ENCODE measurements around the gene TXNRD2. TPM values are rescaled to one million over a fixed set of nuclear protein-coding genes. Genes with fewer than 3 reads are reported as not detected.

Gene TXNRD2
- total RNA-seq, 1 donor from 2014 or later: 6.4 TPM

DNA sequence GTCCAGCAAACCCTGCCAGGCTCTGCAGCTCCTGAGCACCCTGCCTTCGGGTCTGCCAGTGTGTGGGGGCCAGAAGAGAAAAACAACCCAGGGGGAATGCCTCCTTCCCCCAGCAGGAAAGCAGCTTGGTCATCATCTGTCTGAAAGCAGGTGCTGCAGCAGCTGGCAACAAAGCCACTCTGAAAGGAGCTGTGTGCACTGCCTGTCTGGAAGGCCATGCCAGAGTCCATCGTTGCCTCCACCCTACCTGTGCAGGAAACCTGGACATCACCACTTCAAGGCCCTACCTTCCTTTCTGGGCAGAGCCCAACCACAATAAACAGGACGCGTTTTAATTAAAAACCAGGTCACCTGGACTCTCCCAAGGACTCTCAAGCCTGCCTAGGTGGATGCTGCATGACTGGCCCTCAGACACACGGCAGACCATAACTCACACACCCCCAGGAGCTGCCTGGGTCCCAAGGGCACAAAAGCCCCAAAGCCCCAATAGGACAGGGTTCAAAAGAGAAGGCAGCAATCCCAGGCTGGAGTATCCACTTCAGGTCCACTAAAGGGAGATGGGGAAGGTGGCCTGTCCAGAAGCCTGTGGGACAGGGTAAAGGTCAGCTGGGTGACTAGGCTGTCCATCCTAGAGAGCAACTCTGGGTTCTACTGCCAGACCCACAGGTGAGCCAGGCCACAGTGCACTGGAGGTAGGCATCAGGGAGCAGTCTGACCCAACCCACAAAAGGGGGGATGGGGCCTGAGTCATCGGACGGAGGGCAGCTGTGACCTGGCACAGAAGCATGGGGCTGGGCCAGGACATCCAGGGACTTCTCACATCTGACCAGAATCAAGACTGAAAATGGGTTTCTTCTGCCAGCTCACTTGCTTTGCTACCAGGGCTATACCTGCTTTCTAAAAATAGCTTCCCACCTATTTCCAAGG lies 93.1 kb downstream of the TXNRD2 start:
- peaks cover 17% of the 10 kb centered on the region for H3K4me1 Mint-ChIP-seq (ENCODE audit: low read depth, unreplicated experiment)
- no peak overlapping the region for H3K4me3 Mint-ChIP-seq (ENCODE audit: unreplicated experiment)
- TF ChIP-seq, protein P1, sequence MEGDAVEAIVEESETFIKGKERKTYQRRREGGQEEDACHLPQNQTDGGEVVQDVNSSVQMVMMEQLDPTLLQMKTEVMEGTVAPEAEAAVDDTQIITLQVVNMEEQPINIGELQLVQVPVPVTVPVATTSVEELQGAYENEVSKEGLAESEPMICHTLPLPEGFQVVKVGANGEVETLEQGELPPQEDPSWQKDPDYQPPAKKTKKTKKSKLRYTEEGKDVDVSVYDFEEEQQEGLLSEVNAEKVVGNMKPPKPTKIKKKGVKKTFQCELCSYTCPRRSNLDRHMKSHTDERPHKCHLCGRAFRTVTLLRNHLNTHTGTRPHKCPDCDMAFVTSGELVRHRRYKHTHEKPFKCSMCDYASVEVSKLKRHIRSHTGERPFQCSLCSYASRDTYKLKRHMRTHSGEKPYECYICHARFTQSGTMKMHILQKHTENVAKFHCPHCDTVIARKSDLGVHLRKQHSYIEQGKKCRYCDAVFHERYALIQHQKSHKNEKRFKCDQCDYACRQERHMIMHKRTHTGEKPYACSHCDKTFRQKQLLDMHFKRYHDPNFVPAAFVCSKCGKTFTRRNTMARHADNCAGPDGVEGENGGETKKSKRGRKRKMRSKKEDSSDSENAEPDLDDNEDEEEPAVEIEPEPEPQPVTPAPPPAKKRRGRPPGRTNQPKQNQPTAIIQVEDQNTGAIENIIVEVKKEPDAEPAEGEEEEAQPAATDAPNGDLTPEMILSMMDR (IDR thresholded peaks at IDR 0.05; ENCODE audit: partially characterized antibody, unreplicated experiment): no peak
- no peak overlapping the region for H3K27ac Mint-ChIP-seq (ENCODE audit: unreplicated experiment)
- H3K9me3 Mint-ChIP-seq (ENCODE audit: unreplicated experiment): peaks cover 5% of the 10 kb centered on the region
- no peak for DNase-seq
- H3K27me3 Mint-ChIP-seq (ENCODE audit: unreplicated experiment): peaks cover 9% of the 10 kb centered on the region
- no peaks in the 10 kb centered on the region for H3K36me3 Mint-ChIP-seq (ENCODE audit: unreplicated experiment)

DNA sequence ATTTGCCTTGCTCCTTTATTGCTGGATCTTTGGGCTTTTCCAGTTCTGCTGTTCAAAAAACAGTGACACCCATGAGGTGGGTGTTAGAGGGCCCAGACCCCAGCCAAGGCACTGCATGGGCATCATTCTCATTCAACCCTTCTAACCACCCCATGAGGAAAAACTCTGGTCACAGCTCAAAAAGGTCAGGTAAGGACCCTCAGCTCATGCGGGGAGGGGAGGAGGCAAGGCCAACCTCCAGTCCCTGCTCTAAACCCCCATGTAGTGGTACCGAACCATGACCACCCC lies 94.3 kb downstream of the TXNRD2 start:
- no peaks in the 10 kb centered on the region for H3K36me3 Mint-ChIP-seq (ENCODE audit: unreplicated experiment)
- H3K4me3 Mint-ChIP-seq (ENCODE audit: unreplicated experiment): no peak overlapping the region
- H3K27ac Mint-ChIP-seq (ENCODE audit: unreplicated experiment): no peak overlapping the region
- H3K9me3 Mint-ChIP-seq (ENCODE audit: unreplicated experiment): peaks cover 1% of the 10 kb centered on the region
- H3K4me1 Mint-ChIP-seq (ENCODE audit: low read depth, unreplicated experiment): peaks cover 4% of the 10 kb centered on the region
- H3K27me3 Mint-ChIP-seq (ENCODE audit: unreplicated experiment): peaks cover 2% of the 10 kb centered on the region
- TF ChIP-seq, protein P1 (IDR thresholded peaks at IDR 0.05; ENCODE audit: partially characterized antibody, unreplicated experiment): no peak
- DNase-seq: no peak

DNA sequence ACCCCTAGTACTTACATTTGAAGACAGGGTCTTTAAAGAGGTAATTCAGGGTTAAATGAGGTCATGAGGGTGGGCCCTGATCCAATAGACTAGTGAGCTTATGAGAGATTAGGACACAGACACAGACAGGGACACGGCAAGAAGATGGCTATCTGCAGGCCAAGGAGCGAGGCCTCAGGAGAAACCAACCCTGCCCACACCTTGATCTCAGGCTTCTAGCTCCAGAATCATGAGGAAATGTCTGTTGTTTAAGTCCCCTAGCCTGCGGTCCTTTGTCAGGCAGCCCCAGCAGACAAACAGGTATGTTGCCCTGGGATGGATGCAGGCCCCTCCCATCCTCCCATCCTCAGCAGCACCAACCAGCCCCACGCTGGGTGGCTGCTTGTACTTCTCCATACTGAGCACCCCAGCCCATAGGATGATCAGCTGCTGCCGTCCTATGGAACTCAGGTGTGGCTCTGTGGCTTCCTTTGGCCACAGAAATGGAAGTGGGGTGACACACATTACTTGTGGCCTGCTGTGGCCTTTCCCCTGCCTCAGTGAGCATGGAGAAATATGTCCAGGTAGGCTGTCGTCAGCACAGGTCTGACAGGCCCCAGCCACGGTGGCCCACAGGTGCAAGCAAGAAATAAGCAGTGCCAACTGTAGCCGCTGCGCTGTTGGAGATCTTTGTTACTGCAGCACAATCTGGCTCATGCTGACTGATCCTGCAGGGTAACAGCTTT lies 94.8 kb downstream of the TXNRD2 start:
- Mint-ChIP-seq H3K4me3 (ENCODE audit: unreplicated experiment) (no peak overlapping the region), H3K27ac (ENCODE audit: unreplicated experiment) (no peak overlapping the region), H3K27me3 (ENCODE audit: unreplicated experiment) (peaks cover 2% of the 10 kb centered on the region), H3K9me3 (ENCODE audit: unreplicated experiment) (peaks cover 1% of the 10 kb centered on the region), H3K36me3 (ENCODE audit: unreplicated experiment) (no peaks in the 10 kb centered on the region), H3K4me1 (ENCODE audit: low read depth, unreplicated experiment) (peaks cover 2% of the 10 kb centered on the region)
- TF ChIP-seq, protein P1 (IDR thresholded peaks at IDR 0.05; ENCODE audit: partially characterized antibody, unreplicated experiment): no peak
- DNase-seq: no peak

DNA sequence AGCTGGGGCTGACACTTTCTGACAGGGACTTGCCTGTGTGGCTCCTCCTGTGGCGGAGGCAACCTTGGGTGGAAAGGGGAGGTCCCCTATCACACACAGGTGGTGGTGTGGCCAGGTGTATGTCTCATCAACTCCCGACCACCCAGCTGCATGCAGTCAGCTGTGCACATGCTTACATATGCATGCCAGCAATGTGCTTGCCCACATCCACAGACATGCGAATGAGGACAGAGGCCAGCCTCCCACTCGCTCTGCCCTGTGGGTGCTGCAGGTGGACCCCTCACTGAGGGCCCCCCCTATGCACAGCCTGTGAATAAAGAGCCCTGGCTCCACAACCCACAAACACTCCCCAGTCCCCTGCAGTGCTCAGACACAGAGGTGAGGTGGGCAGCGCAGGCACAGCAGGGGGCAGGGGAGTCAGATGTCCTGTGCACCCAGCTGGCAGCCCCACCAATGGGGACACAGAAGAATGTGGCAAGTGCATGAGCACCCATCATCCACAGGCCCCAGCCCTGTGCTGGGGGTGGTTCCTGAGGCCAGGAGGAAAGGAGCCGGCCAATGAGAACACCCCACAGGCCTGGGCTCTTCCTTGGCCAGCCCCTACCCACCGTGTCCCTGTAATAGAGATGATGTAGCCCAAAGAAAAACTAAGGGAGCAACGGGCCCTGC lies 96.4 kb downstream of the TXNRD2 start:
- no peak for DNase-seq
- H3K4me1 Mint-ChIP-seq (ENCODE audit: low read depth, unreplicated experiment): peaks cover 1% of the 10 kb centered on the region
- TF ChIP-seq, protein P1 (IDR thresholded peaks at IDR 0.05; ENCODE audit: partially characterized antibody, unreplicated experiment): no peak
- peaks cover 2% of the 10 kb centered on the region for H3K27me3 Mint-ChIP-seq (ENCODE audit: unreplicated experiment)
- peaks cover 1% of the 10 kb centered on the region for H3K9me3 Mint-ChIP-seq (ENCODE audit: unreplicated experiment)
- no peak overlapping the region for H3K27ac Mint-ChIP-seq (ENCODE audit: unreplicated experiment)
- no peaks in the 10 kb centered on the region for H3K36me3 Mint-ChIP-seq (ENCODE audit: unreplicated experiment)
- H3K4me3 Mint-ChIP-seq (ENCODE audit: unreplicated experiment): no peak overlapping the region

Data from glutamatergic neuron (in vitro differentiated cells).